Measurements from ENCODE around the gene TRIM31. TPM values are rescaled to one million over a fixed set of nuclear protein-coding genes. Genes with fewer than 3 reads are reported as not detected.
A peak's percentile ranks its signal among the peaks of the same experiment; 100 is the strongest.
"Not testable (repeated sequence)": the region's sequence is repeated elsewhere in the genome, so short reads cannot be mapped to it uniquely, and the experiment has no call there.

TRIM31 gene
- total and polyA plus RNA-seq, 8 donors = 0.14 to 0.22 (median 0.16) TPM; not detected in 1

- Histone ChIP-seq H3K9me3 (no peaks in the 10 kb centered on the region), H3K4me3 (peak overlapping the region in 1 of 4 donors; percentile 21), H3K36me3 (no peaks in the 10 kb centered on the region), H3K27me3 (peaks cover 0 to 37% (median 0%) of the 10 kb centered on the region in 4 donors), H3K4me1 (no peaks in the 10 kb centered on the region), H3K27ac (no peak overlapping the region)
- FAIRE-seq (no peak), DNase-seq (peak in 1 of 6 donors; percentile 49), ATAC-seq (peak in 1 of 4 donors; percentile 15)
- 14 to 17% methylated on average over 50 of the region's 50 CpGs for WGBS, 2 donors
- no peak for TF ChIP-seq CTCF (IDR thresholded peaks at IDR 0.05)
- intact Hi-C loops (cut with DNase I) = no loop called here
Measured at GRCh38 chr6:30127238-30128093, 14.6 kb upstream of the TRIM31 start.

- 24 to 42% methylated on average over 2 of the region's 2 CpGs for WGBS, 2 donors
- H3K4me3 ChIP-seq = no peak overlapping the region
- no peak for TF ChIP-seq CTCF (IDR thresholded peaks at IDR 0.05)
- FAIRE-seq (peak; percentile 84), ATAC-seq (peak in 1 of 4 donors; percentile 30), DNase-seq (no peak)
- peaks cover 0 to 5% (median 0%) of the 10 kb centered on the region in 4 donors for H3K27me3 ChIP-seq
- H3K4me1 ChIP-seq = no peaks in the 10 kb centered on the region
- no peaks in the 10 kb centered on the region for H3K36me3 ChIP-seq
- H3K27ac ChIP-seq = no peak overlapping the region
- intact Hi-C loops (cut with DNase I) = no loop called here
- no peaks in the 10 kb centered on the region for H3K9me3 ChIP-seq
Measured at GRCh38 chr6:30122515-30122914, 9.6 kb upstream of the TRIM31 start.

GRCh38 chr6:30121446-30122366 is 8.8 kb upstream of the TRIM31 start:
- ATAC-seq = no peak
- Histone ChIP-seq H3K9me3 (no peaks in the 10 kb centered on the region), H3K27ac (no peak overlapping the region), H3K27me3 (peaks cover 0 to 5% (median under 1%) of the 10 kb centered on the region in 4 donors), H3K36me3 (no peaks in the 10 kb centered on the region), H3K4me1 (no peaks in the 10 kb centered on the region), H3K4me3 (no peak overlapping the region)
- intact Hi-C loops (cut with DNase I) = no loop called here
- 60 to 69% methylated on average over 10 of the region's 10 CpGs for WGBS, 2 donors
- TF ChIP-seq CTCF (IDR thresholded peaks at IDR 0.05) = no peak
- FAIRE-seq = no peak
- DNase-seq = no peak

DNA sequence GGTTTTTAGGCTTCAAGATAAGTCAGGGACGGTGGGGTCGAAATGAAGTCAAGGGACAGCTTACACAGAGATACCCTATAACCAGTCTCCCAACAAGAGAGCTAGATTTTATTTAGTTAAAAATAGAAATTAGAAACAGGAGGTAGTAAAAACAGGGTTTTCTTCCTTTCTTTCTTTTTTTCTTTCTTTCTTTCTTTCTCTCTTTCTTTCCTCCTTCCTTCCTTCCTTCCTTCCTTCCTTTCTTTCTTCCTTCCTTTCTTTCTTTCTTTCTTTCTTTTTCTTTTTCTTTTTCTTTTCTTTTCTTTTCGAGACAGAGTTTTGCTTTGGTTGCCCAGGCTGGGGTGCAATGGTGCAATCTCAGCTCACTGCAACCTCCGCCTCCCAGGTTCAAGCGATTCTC is 5.8 kb upstream of the TRIM31 start:
- H3K27ac ChIP-seq; H3K36me3 ChIP-seq; H3K27me3 ChIP-seq; ATAC-seq; H3K4me3 ChIP-seq; intact Hi-C loops (cut with DNase I); H3K9me3 ChIP-seq; DNase-seq; H3K4me1 ChIP-seq; FAIRE-seq: not testable (repeated sequence)
- 79 to 81% methylated on average over 5 of the region's 5 CpGs for WGBS, 2 donors

DNA sequence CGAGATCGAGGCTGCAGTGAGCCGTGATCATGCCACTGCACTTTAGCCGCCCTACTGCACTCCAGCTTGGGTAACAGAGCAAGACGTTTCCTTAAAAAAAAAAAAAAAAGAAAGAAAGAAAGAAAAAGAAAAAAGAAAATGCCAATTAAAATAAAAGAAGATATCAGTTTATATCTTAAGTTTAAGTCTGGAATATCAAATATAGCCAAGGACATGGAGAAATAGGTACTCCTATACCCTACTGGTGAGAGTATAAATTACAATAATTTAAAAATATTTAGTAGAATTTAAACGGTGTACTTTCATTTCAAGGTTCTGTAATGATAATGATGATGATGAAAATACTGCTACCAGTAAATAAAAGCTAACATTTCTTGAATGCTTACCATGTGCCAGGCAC is 3.8 kb upstream of the TRIM31 start:
- Histone ChIP-seq H3K4me3 (no peak overlapping the region), H3K27me3 (peaks cover 0 to 10% (median 2%) of the 10 kb centered on the region in 4 donors), H3K9me3 (no peaks in the 10 kb centered on the region), H3K4me1 (no peaks in the 10 kb centered on the region), H3K27ac (no peak overlapping the region), H3K36me3 (no peaks in the 10 kb centered on the region)
- ATAC-seq (no peak), FAIRE-seq (no peak), DNase-seq (no peak)
- WGBS, 2 donors = 67 to 72% methylated on average over 6 of the region's 6 CpGs
- intact Hi-C loops (cut with DNase I) = no loop called here
- peak in 1 of 4 donors; percentile 11 for TF ChIP-seq CTCF (IDR thresholded peaks at IDR 0.05)

Measured in pancreas (tissue), 10 donors.